Measurements from ENCODE around the gene GYG2. TPM values are rescaled to one million over a fixed set of nuclear protein-coding genes. Genes with fewer than 3 reads are reported as not detected.

GYG2 gene
- total and polyA plus RNA-seq, 2 of the 8 experiments (the other 6 are each of a cell fraction or from before 2014, with no cell fraction given): 52.8 to 65.3 TPM

DNA sequence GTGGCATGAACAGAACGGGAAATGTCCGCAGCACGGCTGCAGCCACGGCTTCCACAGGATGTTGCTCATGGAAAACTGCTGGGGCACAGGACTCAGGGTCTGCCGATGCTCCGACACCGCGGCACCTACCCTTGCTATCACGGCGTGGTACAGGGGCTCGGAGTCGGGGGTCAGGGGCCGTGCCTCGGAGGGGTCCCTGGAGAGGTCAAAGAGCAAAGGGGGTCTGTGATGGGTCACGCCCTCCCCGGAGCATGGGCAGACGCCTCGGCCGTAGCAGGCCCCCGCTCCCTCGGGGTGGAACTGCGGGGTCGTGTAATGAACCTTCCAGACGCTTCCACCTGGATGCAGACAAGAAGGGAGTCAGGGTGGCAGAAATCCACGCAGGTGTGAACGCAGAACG lies 78.6 kb downstream of the GYG2 start:
- no peak overlapping the region for H3K56ac ChIP-seq (replicated peaks; ENCODE audit: insufficient read length, low read depth, low read length)
- H3K79me2 ChIP-seq (ENCODE audit: control insufficient read depth in 1 of 2, insufficient read depth in 2 of 2, low read length in 2 of 2): no peaks in the 10 kb centered on the region
- peaks cover 0 to 6% (median 0%) of the 10 kb centered on the region in 4 experiments; a peak in 2 of 8 replicates for H3K36me3 ChIP-seq (ENCODE audit: control insufficient read depth in 2 of 4, insufficient read depth in 4 of 4, low read length in 3 of 4)
- FAIRE-seq (no peak), DNase-seq (ENCODE audit: low read depth in 1 of 2, low spot score in 2 of 2) (no peak)
- peaks cover 0 to 5% of the 10 kb centered on the region in 2 experiments; a peak in 2 of 4 replicates for H3K9me3 ChIP-seq (ENCODE audit: insufficient read depth in 2 of 2, low read depth in 1 of 2, low read length in 1 of 2)
- no peak overlapping the region for H4K91ac ChIP-seq (replicated peaks; ENCODE audit: insufficient read length, low read length)
- no peak overlapping the region for H2BK120ac ChIP-seq (replicated peaks; ENCODE audit: low read depth, low read length)
- H2BK12ac ChIP-seq (ENCODE audit: low read depth, low read length): no peak overlapping the region
- no peak overlapping the region for H3K23ac ChIP-seq (ENCODE audit: insufficient read length)
- no peaks in the 10 kb centered on the region for H3K4me1 ChIP-seq (replicated peaks in 1 of 4; ENCODE audit: control insufficient read depth in 3 of 4, insufficient read depth in 4 of 4, low read length in 3 of 4)
- H4K8ac ChIP-seq (ENCODE audit: extremely low read depth, insufficient read depth, low read length): no peak overlapping the region
- H3K9ac ChIP-seq (replicated peaks in 1 of 4; ENCODE audit: extremely low read depth in 1 of 4, low read depth in 3 of 4, low read length in 3 of 4): no peak overlapping the region
- no peak overlapping the region for H3K27ac ChIP-seq (ENCODE audit: low read depth, low read length)
- H3K27me3 ChIP-seq (replicated peaks in 1 of 4; ENCODE audit: control insufficient read depth in 3 of 4, extremely low read depth in 1 of 4, insufficient read depth in 3 of 4, low read length in 3 of 4): no peaks in the 10 kb centered on the region
- H3K79me1 ChIP-seq (ENCODE audit: low read depth, low read length): no peaks in the 10 kb centered on the region
- no peak overlapping the region for H3K18ac ChIP-seq (ENCODE audit: extremely low read depth, low read length)
- no peak overlapping the region for H2BK5ac ChIP-seq (ENCODE audit: low read depth, low read length)
- ChIA-PET POLR2A (ENCODE audit: partially characterized antibody) (no interaction called here), CTCF (ENCODE audit: partially characterized antibody) (no interaction called here)
- no peak overlapping the region for H2BK15ac ChIP-seq (ENCODE audit: low read length)
- no peaks in the 10 kb centered on the region for H3K23me2 ChIP-seq (ENCODE audit: low read depth, low read length)
- H2AFZ ChIP-seq (ENCODE audit: low read length): no peak overlapping the region
- no peak overlapping the region for H2AK5ac ChIP-seq (ENCODE audit: low read depth, low read length)
- no peak overlapping the region for H3K4ac ChIP-seq (replicated peaks; ENCODE audit: insufficient read length, low read depth, low read length)
- no peak overlapping the region for H3K4me3 ChIP-seq (ENCODE audit: extremely low read depth in 1 of 4, insufficient read depth in 2 of 4, low read depth in 3 of 4, low read length in 4 of 4)
- 95% methylated on average over 7 of the region's 27 CpGs; no CpG with 5 or more reads in 1 of the 2 experiments for WGBS, 2 experiments (ENCODE audit: extremely low coverage in 1 of 2, insufficient coverage in 1 of 2, insufficient read length in 1 of 2, insufficient replicate concordance in 2 of 2, low coverage in 1 of 2, low lambda C conversion rate in 2 of 2, missing lambda C conversion rate in 1 of 2)
- H4K20me1 ChIP-seq (replicated peaks in 1 of 2; ENCODE audit: control insufficient read depth in 1 of 2, insufficient read depth in 2 of 2, low read length in 2 of 2): no peaks in the 10 kb centered on the region
- no peak overlapping the region for H2BK20ac ChIP-seq (ENCODE audit: low read length)
- H3K4me2 ChIP-seq (ENCODE audit: insufficient read depth in 1 of 2, low read depth in 2 of 2, low read length in 2 of 2): no peak overlapping the region
- H3K14ac ChIP-seq (ENCODE audit: insufficient read length): no peak overlapping the region
- no peak overlapping the region for H4K5ac ChIP-seq (ENCODE audit: insufficient read length, low read depth, low read length)
- no peak for TF ChIP-seq TEAD4 (IDR thresholded peaks at IDR 0.05; ENCODE audit: low read depth, low read length)
- no peak for TF ChIP-seq CHD2 (IDR thresholded peaks at IDR 0.05; ENCODE audit: low read length)
- no peak for TF ChIP-seq NRF1 (IDR thresholded peaks at IDR 0.05; ENCODE audit: low read depth, low read length)
- TF ChIP-seq YY1 (IDR thresholded peaks at IDR 0.05; ENCODE audit: low read depth, low read length): no peak
- no peak for TF ChIP-seq HDAC6 (IDR thresholded peaks at IDR 0.05; ENCODE audit: low read depth, low read length)
- TF ChIP-seq NANOG (IDR thresholded peaks at IDR 0.05; ENCODE audit: insufficient read depth, low read depth, low read length, poor library complexity, severe bottlenecking): no peak
- no peak for TF ChIP-seq JUN (IDR thresholded peaks at IDR 0.05; ENCODE audit: low read depth, low read length)
- TF ChIP-seq MAX (IDR thresholded peaks at IDR 0.05): no peak
- no peak for TF ChIP-seq SP4 (IDR thresholded peaks at IDR 0.05; ENCODE audit: low read length)
- no peak for TF ChIP-seq SRF (IDR thresholded peaks at IDR 0.05; ENCODE audit: low read depth, low read length)
- TF ChIP-seq GABPA (IDR thresholded peaks at IDR 0.05; ENCODE audit: borderline replicate concordance, insufficient read depth, low read length): no peak
- no peak for TF ChIP-seq POU5F1 (IDR thresholded peaks at IDR 0.05; ENCODE audit: low read depth, low read length)
- TF ChIP-seq ASH2L (IDR thresholded peaks at IDR 0.05; ENCODE audit: low read length): no peak
- TF ChIP-seq CBX5 (IDR thresholded peaks at IDR 0.05; ENCODE audit: low read depth, low read length): no peak
- TF ChIP-seq, protein P1, sequence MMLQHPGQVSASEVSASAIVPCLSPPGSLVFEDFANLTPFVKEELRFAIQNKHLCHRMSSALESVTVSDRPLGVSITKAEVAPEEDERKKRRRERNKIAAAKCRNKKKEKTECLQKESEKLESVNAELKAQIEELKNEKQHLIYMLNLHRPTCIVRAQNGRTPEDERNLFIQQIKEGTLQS (IDR thresholded peaks at IDR 0.05; ENCODE audit: insufficient read depth, low read depth, low read length): no peak
- no peak for TF ChIP-seq KDM5A (IDR thresholded peaks at IDR 0.05; ENCODE audit: low read length)
